ENCODE data around the gene NME4. TPM values are rescaled to one million over a fixed set of nuclear protein-coding genes. Genes with fewer than 3 reads are reported as not detected.

The NME4 gene
- total RNA-seq, 2 experiments from 2014 or later, result 55.9 to 72.1 TPM

DNA sequence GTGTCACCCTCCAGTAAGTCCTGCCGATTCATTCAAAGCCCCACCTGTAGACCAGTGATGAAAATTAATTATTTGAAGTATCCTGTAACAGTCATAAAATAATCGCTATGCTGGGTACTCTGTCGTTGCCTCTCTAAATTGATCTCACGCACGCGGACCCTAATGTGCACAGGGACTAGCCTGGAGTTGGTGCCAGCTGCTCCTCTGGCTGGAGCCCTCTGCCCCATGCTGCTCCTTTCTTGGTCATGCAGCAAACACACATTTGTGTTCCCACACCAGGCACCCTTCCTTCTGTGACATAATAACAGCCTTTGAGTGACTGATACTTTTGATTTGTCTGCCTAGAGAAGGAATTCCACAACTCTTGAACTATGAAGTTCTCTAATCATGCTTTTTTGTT, 44.4 kb downstream of the NME4 start:
- no peaks in the 10 kb centered on the region for H3K36me3 Mint-ChIP-seq (ENCODE audit: low read depth)
- no peak for ATAC-seq
- H3K27ac Mint-ChIP-seq, result no peak overlapping the region
- ChIA-PET POLR2A (no interaction called here), CTCF (no interaction called here)
- no peak for DNase-seq
- H3K4me1 Mint-ChIP-seq, result no peaks in the 10 kb centered on the region
- no peaks in the 10 kb centered on the region for H3K9me3 Mint-ChIP-seq (ENCODE audit: low read depth)
- H3K27me3 Mint-ChIP-seq, result no peaks in the 10 kb centered on the region
- no peak overlapping the region for H3K4me3 Mint-ChIP-seq
- intact Hi-C loops (cut with DNase I, micrococcal nuclease), result no loop called here

DNA sequence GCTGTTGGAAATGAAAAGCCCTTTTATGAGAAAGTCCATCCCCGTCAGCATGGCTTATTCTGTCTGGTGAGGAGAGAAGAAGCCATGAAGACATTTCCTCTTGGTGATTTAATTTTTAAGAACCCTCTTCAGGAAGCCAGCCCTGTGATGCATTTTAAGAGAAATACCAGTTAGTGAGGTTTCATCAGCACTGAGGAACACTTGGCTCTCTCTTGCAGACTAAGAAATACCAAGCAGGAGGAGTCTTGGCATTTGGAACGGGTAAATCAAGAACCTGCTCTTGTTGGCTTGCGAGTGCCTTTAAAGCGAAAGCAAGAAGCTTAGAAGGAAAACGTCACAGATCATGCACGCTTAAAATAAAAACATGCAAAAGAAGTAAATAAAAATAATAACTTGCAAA, 46.0 kb downstream of the NME4 start:
- no peak overlapping the region for H3K27ac Mint-ChIP-seq
- DNase-seq (no peak), ATAC-seq (no peak)
- no peaks in the 10 kb centered on the region for H3K4me1 Mint-ChIP-seq
- H3K9me3 Mint-ChIP-seq (ENCODE audit: low read depth), result no peaks in the 10 kb centered on the region
- no peak overlapping the region for H3K4me3 Mint-ChIP-seq
- ChIA-PET POLR2A (no interaction called here), CTCF (no interaction called here)
- no peaks in the 10 kb centered on the region for H3K27me3 Mint-ChIP-seq
- H3K36me3 Mint-ChIP-seq (ENCODE audit: low read depth), result no peaks in the 10 kb centered on the region
- intact Hi-C loops (cut with DNase I, micrococcal nuclease), result no loop called here

DNA sequence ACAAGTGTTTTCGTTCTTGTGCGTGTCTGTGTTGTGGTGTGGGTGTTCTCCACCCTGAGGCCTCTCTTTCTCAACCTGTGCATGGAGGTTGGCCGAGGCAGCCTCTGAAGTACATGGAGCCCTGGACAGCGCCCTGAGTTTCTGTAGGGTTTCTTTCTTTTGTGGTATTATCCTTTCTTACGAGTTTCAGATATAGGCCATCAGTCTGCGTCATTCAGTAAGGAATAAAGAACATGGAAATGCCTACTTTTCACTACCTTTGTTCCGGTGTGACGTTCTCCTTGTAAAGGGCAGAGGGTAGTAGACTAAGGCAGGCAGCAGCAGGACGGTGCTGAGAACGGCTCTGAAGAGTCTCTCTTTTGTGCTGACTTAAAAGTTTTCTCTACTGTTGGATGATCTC, 47.0 kb downstream of the NME4 start:
- intact Hi-C loops (cut with DNase I, micrococcal nuclease), result no loop called here
- Mint-ChIP-seq H3K4me1 (no peaks in the 10 kb centered on the region), H3K4me3 (no peak overlapping the region), H3K27me3 (no peaks in the 10 kb centered on the region), H3K27ac (no peak overlapping the region), H3K9me3 (ENCODE audit: low read depth) (no peaks in the 10 kb centered on the region), H3K36me3 (ENCODE audit: low read depth) (no peaks in the 10 kb centered on the region)
- ChIA-PET POLR2A (no interaction called here), CTCF (interaction anchor here (1.0 kb wide), 1 partner anchor 43 kb away, joined by 3 read pairs; no protein-coding TSS in a partner anchor)
- DNase-seq (no peak), ATAC-seq (no peak)

DNA sequence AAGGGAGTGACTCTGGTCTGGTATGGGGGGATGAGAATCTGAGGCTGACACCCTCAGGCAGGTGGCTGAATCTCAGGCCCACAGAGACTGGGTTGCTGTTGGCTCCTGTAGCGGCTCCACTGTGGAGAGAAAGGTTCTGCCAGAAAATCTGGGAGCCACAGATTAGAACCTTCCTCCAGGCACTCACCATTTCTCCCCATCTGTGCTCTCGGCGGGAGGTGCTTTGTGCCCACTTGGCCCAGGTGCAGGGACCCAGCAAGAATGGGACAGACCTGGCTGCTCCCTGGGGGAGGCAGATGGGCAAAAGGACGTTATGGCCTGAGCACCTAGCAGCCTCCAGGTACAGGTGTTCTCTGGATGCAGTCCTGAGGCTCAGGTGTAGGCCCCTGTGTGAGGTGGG, 48.6 kb downstream of the NME4 start:
- Mint-ChIP-seq H3K9me3 (ENCODE audit: low read depth) (no peaks in the 10 kb centered on the region), H3K4me1 (no peaks in the 10 kb centered on the region), H3K4me3 (no peak overlapping the region), H3K36me3 (ENCODE audit: low read depth) (no peaks in the 10 kb centered on the region), H3K27me3 (no peaks in the 10 kb centered on the region), H3K27ac (no peak overlapping the region)
- POLR2A ChIA-PET, result interaction anchor here (0.6 kb wide), 1 partner anchor 9 kb away, joined by 6 read pairs; no protein-coding TSS in a partner anchor
- CTCF ChIA-PET, result interaction anchor here (0.6 kb wide), 1 partner anchor 8 kb away, joined by 4 read pairs; no protein-coding TSS in a partner anchor
- ATAC-seq (no peak), DNase-seq (no peak)
- intact Hi-C loops (cut with DNase I, micrococcal nuclease), result no loop called here

Other genes with a start within 250 kb of the NME4 start
- gene HBZ, start 244.6 kb upstream of the NME4 start, total RNA-seq, result not detected
- not detected for gene HBM, start 231.2 kb upstream of the NME4 start, total RNA-seq
- not detected for gene HBA2, start 224.3 kb upstream of the NME4 start, total RNA-seq
- gene HBA1, start 220.5 kb upstream of the NME4 start, total RNA-seq, result not detected
- gene HBQ1, start 216.7 kb upstream of the NME4 start, total RNA-seq, result 1 to 10 TPM in 1 of 2 experiments, under 1 TPM in 1; 0.37 to 1.1 TPM
- 10 to 100 TPM; 44.6 to 50.1 TPM for gene LUC7L, start 167.8 kb upstream of the NME4 start, total RNA-seq
- gene FAM234A, start 162.4 kb upstream of the NME4 start, total RNA-seq, result 10 to 100 TPM; 11.3 to 15.2 TPM
- under 1 TPM; 0.11 to 0.12 TPM for gene RGS11, start 121.3 kb upstream of the NME4 start, total RNA-seq
- gene ARHGDIG, start 116.6 kb upstream of the NME4 start, total RNA-seq, result not detected
- gene PDIA2, start 114.0 kb upstream of the NME4 start, total RNA-seq, result not detected
- 10 to 100 TPM; 20.0 to 23.8 TPM for gene AXIN1, start 44.5 kb upstream of the NME4 start, total RNA-seq
- 10 to 100 TPM; 90.2 to 94.4 TPM for gene MRPL28, start 26.7 kb upstream of the NME4 start, total RNA-seq
- 10 to 100 TPM; 22.9 to 40.8 TPM for gene PGAP6, start 15.2 kb upstream of the NME4 start, total RNA-seq
- 10 to 100 TPM; 11.5 to 13.0 TPM for gene DECR2, start 4.7 kb downstream of the NME4 start, total RNA-seq
- gene RAB11FIP3, start 28.4 kb downstream of the NME4 start, total RNA-seq, result 10 to 100 TPM; 14.2 to 17.0 TPM
- 10 to 100 TPM; 64.7 to 69.7 TPM for gene CAPN15, start 130.5 kb downstream of the NME4 start, total RNA-seq
- gene PRR35, start 163.2 kb downstream of the NME4 start, total RNA-seq, result not detected
- under 1 TPM; 0.19 to 0.87 TPM for gene NHLRC4, start 169.8 kb downstream of the NME4 start, total RNA-seq
- gene PIGQ, start 172.8 kb downstream of the NME4 start, total RNA-seq, result 10 to 100 TPM; 24.2 to 24.7 TPM
- gene RAB40C, start 192.9 kb downstream of the NME4 start, total RNA-seq, result 1 to 10 TPM; 8.9 to 9.6 TPM
- gene WFIKKN1, start 233.8 kb downstream of the NME4 start, total RNA-seq, result 1 to 10 TPM in 1 of 2 experiments, under 1 TPM in 1; 0.74 to 1.1 TPM
- gene METTL26, start 239.1 kb downstream of the NME4 start, total RNA-seq, result 100 to 1,000 TPM; 116 to 127 TPM
- 10 to 100 TPM; 28.5 to 44.0 TPM for gene MCRIP2, start 244.6 kb downstream of the NME4 start, total RNA-seq